GM11168 (cell line): ENCODE results near the gene PCDHGB4.
"Not testable (repeated sequence)": the region's sequence is repeated elsewhere in the genome, so short reads cannot be mapped to it uniquely, and the experiment has no call there.

ENCODE experiments used
- in situ Hi-C: fragments of 300-500 bp; cut with MboI; formaldehyde crosslinking; loops from one replicate; pipeline ENCODE4 v1.12.0; 2022; ENCODE audit warnings: low sequenced_read_pairs; ENCODE audit not compliant: unreplicated experiment

Gene PCDHGB4

DNA sequence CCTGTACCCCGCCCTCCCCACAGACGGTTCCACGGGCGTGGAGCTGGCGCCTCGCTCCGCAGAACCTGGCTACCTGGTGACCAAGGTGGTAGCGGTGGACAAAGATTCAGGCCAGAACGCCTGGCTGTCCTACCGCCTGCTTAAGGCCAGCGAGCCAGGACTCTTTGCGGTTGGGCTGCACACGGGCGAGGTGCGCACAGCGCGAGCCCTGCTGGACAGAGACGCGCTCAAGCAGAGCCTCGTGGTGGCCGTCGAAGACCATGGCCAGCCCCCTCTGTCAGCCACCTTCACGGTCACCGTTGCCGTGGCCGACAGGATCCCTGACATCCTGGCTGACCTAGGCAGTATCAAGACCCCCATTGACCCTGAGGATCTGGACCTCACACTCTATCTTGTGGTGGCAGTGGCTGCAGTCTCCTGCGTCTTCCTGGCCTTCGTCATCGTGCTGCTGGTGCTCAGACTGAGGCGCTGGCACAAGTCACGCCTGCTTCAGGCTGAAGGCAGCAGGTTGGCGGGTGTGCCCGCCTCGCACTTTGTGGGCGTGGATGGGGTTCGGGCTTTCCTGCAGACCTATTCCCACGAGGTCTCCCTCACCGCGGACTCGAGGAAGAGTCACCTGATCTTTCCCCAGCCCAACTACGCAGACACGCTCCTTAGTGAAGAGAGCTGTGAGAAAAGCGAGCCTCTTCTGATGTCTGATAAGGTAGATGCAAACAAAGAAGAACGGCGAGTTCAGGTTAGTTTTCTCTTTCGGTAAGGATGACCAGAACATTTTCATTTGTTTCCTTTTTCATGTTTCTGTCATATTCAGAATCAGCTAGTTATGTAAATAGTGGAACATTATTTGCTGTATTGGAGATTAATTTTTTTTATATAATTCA is 21.2 kb upstream of the PCDHGB4 start:
- in situ Hi-C loops, result no loop called here

DNA sequence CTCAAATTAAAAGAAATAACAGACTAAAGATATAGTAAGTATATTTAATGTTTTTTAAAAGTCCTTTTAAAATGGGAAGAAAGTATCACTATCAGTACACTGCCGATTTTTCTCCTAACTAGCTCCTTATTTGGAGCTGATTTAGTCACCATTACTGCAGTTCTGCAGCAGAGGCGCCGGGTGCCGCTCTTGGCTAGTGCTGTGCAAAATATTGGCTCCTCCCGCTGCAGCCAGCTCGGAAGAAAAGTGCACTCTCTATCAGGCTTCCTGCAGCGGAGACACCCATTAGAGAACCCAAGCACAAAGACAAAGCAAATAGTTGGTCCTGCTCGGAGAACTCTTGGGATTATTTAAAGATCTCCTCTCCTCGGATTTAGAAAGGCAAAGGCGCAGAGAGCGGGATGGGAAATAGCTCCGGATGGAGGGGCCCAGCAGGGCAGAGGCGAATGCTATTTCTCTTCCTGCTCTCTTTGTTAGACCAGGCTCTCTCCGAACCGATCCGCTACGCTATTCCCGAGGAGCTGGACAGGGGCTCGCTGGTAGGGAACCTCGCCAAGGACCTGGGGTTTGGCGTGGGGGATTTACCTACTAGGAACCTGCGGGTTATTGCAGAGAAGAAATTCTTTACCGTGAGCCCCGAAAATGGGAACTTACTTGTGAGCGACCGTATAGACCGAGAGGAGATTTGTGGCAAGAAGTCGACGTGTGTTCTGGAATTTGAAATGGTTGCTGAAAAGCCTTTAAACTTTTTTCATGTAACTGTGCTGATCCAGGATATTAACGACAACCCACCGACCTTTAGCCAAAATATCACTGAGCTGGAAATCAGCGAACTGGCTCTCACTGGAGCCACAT is 17.3 kb upstream of the PCDHGB4 start, which contains the start of gene PCDHGB3:
Gene PCDHGB3 (plus strand): TSS at position 249 of the 855 bp plus-strand sequence. CDS start 153 bp downstream, at position 402.
- in situ Hi-C loops, result no loop called here

GRCh38 chr5:141371572-141372475 is 15.7 kb upstream of the PCDHGB4 start:
- in situ Hi-C loops, result no loop called here

DNA sequence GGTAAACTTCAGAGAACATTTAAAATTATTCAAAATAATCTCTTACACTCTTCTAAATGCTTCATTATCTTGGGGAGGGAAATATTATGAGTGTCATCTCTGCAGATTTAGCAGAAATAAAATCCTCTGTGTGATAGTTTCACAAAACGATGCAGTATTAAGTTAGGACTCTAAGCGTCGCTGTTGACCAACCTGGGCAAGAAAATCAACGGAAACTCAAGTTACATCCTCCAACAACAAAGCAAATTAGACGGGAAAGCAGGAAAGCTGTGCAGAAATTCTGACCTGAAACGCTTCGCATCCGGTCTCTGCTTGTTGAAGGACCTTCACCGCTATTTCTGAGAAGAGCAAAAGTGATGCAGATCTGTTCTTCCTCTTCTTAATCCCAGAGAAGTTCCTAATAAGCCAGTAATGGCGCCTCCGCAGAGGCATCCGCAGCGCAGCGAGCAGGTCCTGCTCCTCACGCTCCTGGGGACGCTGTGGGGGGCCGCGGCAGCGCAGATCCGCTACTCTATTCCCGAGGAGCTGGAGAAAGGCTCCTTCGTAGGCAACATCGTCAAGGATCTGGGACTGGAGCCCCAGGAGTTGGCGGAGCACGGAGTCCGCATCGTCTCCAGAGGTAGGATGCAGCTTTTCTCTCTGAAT is 13.7 kb upstream of the PCDHGB4 start, which contains the start of gene PCDHGA6:
Gene PCDHGA6 (plus strand): TSS at position 219 of the 645 bp plus-strand sequence. CDS start 193 bp downstream, at position 412.
- in situ Hi-C loops, result no loop called here

DNA sequence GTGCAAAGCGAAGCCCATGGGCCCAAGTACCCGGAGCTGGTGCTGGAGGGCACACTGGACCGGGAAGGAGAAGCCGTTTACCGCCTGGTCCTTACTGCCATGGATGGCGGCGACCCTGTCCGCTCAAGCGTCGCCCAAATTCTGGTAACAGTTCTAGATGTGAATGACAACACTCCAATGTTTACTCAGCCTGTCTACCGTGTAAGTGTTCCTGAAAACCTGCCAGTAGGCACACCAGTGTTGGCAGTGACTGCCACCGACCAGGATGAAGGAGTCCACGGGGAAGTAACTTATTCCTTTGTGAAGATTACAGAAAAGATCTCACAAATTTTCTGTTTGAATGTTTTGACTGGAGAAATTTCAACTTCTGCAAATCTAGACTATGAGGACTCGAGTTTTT is 12.9 kb upstream of the PCDHGB4 start:
- in situ Hi-C loops, result no loop called here

GRCh38 chr5:141375444-141376155 is 11.9 kb upstream of the PCDHGB4 start:
- in situ Hi-C loops, result not testable (repeated sequence)

DNA sequence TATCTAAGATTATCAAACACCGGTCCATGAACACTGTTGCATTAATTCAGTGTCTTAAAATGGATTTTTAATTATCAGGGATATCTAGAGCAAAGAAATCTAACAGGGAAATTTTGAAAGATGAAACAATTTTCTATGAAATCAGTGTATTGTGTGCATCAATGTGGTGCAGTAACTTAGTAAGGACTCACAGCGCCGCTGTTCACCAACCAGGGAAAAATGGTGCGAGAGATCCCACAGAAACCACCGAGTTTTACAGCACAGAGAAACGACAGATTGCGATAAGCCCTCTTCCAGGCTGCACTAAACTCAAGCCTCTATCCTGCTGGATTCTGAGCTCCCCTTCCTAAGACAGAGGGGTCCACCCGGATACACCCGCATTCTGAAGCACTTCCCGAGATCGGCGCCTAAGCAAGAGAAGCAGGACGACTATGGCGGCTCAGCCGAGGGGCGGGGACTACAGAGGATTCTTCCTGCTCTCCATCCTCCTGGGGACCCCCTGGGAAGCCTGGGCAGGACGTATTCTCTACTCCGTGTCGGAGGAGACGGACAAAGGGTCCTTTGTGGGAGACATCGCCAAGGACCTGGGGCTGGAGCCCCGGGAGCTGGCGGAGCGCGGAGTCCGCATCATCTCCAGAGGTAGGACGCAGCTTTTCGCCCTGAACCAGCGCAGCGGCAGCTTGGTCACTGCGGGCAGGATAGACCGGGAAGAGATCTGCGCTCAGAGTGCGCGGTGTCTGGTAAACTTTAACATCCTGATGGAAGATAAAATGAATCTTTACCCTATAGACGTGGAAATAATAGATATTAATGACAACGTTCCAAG is 4.8 kb upstream of the PCDHGB4 start, which contains the start of gene PCDHGA7:
Gene PCDHGA7 (plus strand): TSS at position 274 of the 826 bp plus-strand sequence. CDS start 158 bp downstream, at position 432.
- in situ Hi-C loops, result no loop called here

DNA sequence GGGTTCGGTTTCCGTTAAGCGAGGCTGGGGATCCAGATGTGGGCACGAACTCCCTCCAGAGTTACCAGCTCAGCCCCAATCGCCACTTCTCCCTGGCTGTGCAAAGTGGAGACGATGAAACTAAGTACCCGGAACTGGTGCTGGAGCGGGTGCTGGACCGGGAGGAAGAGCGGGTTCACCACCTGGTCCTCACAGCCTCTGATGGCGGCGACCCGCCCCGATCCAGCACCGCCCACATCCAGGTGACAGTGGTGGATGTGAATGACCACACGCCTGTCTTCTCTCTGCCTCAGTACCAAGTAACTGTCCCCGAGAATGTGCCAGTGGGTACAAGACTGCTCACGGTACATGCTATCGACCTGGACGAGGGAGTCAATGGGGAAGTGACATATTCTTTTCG is 4.2 kb upstream of the PCDHGB4 start:
- in situ Hi-C loops, result no loop called here

GRCh38 chr5:141384471-141385267 is 2.8 kb upstream of the PCDHGB4 start:
- in situ Hi-C loops, result no loop called here

DNA sequence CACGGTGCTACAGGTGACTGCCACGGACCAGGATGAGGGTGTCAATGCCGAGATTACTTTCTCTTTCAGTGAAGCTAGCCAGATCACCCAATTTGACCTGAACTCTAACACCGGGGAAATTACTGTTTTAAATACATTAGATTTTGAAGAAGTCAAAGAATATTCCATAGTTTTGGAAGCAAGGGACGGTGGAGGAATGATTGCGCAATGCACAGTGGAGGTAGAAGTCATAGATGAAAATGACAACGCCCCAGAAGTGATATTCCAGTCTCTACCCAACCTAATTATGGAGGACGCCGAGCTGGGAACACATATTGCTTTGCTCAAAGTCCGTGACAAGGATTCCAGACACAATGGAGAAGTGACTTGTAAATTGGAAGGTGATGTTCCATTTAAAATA is 1.2 kb downstream of the PCDHGB4 start:
- in situ Hi-C loops, result no loop called here

- in situ Hi-C loops, result loop anchor here (10.0 kb wide), 1 partner anchor 655 kb away; no protein-coding TSS in a partner anchor
These were observed 1.9 kb downstream of the PCDHGB4 start for GRCh38 chr5:141389153-141390042.

DNA sequence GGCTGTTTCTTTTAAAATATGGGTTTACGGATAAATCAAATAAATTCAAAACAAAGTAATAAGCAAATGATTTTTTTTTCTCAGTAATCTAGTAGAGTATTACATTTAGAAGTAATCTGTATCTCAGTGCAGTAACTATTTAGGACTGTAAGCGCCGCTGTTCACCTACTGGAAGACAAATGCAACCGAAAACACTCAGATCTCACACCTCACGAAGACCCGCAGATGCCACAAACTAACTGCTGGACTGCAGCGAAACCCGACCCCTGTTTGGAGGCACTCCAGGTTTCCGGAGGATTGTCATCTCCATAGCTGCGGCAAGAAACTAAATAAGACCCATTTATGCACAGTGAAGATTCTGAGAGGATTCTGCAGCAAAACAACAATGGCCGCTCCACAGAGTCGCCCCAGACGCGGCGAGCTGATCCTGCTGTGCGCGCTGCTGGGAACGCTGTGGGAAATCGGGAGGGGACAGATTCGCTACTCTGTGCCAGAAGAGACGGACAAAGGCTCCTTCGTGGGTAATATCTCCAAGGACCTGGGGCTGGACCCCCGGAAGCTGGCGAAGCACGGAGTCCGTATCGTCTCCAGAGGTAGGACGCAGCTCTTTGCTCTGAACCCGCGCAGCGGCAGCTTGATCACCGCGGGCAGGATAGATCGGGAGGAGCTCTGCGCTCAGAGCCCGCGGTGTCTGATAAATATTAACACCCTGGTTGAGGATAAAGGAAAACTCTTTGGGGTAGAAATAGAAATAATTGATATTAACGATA is 5.1 kb downstream of the PCDHGB4 start, which contains the start of gene PCDHGA8:
Gene PCDHGA8 (plus strand): TSS at position 205 of the 770 bp plus-strand sequence. CDS start 181 bp downstream, at position 386.
- in situ Hi-C loops, result loop anchor here (10.0 kb wide), 1 partner anchor 658 kb away; no protein-coding TSS in a partner anchor

DNA sequence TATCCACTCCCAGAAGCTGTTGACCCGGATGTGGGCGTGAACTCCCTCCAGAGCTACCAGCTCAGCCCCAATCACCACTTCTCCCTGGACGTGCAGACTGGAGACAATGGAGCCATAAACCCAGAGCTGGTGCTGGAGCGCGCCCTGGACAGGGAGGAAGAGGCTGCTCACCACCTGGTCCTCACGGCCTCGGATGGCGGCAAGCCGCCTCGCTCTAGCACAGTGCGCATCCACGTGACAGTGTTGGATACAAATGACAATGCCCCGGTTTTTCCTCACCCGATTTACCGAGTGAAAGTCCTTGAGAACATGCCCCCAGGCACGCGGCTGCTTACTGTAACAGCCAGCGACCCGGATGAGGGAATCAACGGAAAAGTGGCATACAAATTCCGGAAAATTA is 5.8 kb downstream of the PCDHGB4 start:
- in situ Hi-C loops, result loop anchor here (10.0 kb wide), 1 partner anchor 658 kb away; no protein-coding TSS in a partner anchor

DNA sequence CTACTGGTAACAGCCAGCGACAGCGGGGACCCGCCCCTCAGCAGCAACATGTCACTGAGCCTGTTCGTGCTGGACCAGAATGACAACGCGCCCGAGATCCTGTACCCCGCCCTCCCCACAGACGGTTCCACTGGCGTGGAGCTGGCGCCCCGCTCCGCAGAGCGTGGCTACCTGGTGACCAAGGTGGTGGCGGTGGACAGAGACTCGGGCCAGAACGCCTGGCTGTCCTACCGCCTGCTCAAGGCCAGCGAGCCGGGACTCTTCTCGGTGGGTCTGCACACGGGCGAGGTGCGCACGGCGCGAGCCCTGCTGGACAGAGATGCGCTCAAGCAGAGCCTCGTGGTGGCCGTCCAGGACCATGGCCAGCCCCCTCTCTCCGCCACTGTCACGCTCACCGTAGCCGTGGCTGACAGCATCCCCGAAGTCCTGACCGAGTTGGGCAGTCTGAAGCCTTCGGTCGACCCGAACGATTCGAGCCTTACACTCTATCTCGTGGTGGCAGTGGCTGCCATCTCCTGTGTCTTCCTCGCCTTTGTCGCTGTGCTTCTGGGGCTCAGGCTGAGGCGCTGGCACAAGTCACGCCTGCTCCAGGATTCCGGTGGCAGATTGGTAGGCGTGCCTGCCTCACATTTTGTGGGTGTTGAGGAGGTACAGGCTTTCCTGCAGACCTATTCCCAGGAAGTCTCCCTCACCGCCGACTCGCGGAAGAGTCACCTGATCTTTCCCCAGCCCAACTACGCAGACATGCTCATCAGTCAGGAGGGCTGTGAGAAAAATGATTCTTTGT is 7.1 kb downstream of the PCDHGB4 start:
- in situ Hi-C loops, result loop anchor here (10.0 kb wide), 1 partner anchor 660 kb away; no protein-coding TSS in a partner anchor
